NB4 (cell line): ENCODE results near the gene FAM120B.

ENCODE experiments used
- MYC ChIP-seq: IDR thresholded peaks from 2 replicates; pipeline ENCODE4 v1.6.1; 2011; ENCODE audit warnings: low read depth, low read length
- POLR2A ChIP-seq: IDR thresholded peaks from 2 replicates; pipeline ENCODE4 v1.6.1; 2011; ENCODE audit warnings: mild to moderate bottlenecking; ENCODE audit not compliant: insufficient read length; ENCODE audit errors: extremely low read depth
- TF ChIP-seq, protein P1 (sequence below): IDR thresholded peaks from one replicate; pipeline ENCODE4 v1.5.1; 2012; ENCODE audit warnings: low read depth, low read length
- TF ChIP-seq, protein P2 (sequence below): IDR thresholded peaks from 2 replicates; pipeline ENCODE4 v1.6.1; 2011; ENCODE audit warnings: low read depth, low read length

DNA sequence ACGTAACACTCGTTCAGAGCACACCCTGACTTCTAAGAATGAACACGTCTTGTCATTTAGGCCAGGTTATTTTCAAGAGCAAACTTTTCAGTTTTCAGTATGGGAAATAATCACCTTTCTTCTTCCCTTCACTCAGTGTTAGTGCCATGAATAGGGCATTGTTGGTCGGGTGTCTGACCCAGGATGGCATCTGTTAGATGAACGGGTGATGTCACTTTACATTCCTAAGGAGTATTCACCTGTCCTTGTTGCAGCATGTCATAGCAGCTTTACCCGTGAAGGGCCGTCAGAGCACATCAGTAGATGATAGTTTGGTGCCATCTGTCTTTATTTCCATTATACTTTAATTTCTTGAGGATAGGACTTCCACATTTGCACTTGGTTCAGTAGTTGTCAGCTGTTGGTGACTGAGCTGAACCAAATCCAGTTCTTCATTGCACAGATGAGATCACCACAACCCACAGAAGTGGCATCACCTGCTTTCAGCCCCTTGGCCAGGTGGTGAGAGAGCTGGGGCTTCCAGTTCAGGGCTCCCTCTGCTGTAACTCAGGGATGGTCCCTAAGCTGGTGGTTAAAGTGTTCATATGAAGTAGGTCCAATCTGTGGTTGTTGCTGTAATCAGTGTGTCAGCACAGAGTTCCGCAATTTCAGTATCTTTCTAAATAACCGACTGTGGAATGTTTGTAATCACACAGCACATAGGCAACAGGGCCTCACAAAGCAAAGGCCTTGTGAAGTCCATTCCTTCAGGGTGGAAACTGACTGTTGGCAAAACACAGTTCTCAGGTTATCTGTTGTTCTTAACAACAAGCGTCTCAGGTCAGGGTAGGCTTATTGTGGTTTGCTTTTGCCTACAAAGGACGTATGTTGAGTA, 68.2 kb downstream of the FAM120B start:
- TF ChIP-seq, protein P1, sequence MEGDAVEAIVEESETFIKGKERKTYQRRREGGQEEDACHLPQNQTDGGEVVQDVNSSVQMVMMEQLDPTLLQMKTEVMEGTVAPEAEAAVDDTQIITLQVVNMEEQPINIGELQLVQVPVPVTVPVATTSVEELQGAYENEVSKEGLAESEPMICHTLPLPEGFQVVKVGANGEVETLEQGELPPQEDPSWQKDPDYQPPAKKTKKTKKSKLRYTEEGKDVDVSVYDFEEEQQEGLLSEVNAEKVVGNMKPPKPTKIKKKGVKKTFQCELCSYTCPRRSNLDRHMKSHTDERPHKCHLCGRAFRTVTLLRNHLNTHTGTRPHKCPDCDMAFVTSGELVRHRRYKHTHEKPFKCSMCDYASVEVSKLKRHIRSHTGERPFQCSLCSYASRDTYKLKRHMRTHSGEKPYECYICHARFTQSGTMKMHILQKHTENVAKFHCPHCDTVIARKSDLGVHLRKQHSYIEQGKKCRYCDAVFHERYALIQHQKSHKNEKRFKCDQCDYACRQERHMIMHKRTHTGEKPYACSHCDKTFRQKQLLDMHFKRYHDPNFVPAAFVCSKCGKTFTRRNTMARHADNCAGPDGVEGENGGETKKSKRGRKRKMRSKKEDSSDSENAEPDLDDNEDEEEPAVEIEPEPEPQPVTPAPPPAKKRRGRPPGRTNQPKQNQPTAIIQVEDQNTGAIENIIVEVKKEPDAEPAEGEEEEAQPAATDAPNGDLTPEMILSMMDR = no peak
- TF ChIP-seq POLR2A (no peak), MYC (no peak)
- TF ChIP-seq, protein P2, sequence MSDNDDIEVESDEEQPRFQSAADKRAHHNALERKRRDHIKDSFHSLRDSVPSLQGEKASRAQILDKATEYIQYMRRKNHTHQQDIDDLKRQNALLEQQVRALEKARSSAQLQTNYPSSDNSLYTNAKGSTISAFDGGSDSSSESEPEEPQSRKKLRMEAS = no peak
